Hepatocyte (in vitro differentiated cells): ENCODE results near the gene SPIB. TPM values are rescaled to one million over a fixed set of nuclear protein-coding genes. Genes with fewer than 3 reads are reported as not detected.

ENCODE experiments used
- DNase-seq: peaks from one replicate; pipeline ENCODE4 v3.0.0-alpha.2; 2016; ENCODE audit warnings: low spot score
- H2AFZ ChIP-seq: fragments of 200-600 bp; sonication (generic); 2 replicates; pipeline ENCODE4 v1.6.0; 2016; ENCODE audit warnings: antibody characterized with exemption, mild to moderate bottlenecking
- H3K27ac ChIP-seq: fragments of 200-600 bp; sonication (generic); 2 replicates; pipeline ENCODE4 v1.5.1; 2016; ENCODE audit warnings: mild to moderate bottlenecking
- H3K27me3 ChIP-seq: fragments of 200-600 bp; sonication (generic); 2 replicates; pipeline ENCODE4 v1.6.1; 2016
- H3K36me3 ChIP-seq: fragments of 200-600 bp; sonication (generic); replicated peaks from 2 replicates; pipeline ENCODE4 v1.5.1; 2016; ENCODE audit warnings: low read depth; ENCODE audit not compliant: insufficient read depth
- H3K4me1 ChIP-seq: fragments of 200-600 bp; sonication (generic); 2 replicates; pipeline ENCODE4 v1.5.1; 2016; ENCODE audit warnings: mild to moderate bottlenecking, moderate library complexity; ENCODE audit not compliant: insufficient read depth
- H3K4me2 ChIP-seq: fragments of 200-600 bp; sonication (generic); 2 replicates; pipeline ENCODE4 v1.6.0; 2016
- H3K4me3 ChIP-seq: fragments of 200-600 bp; sonication (generic); 2 replicates; pipeline ENCODE4 v1.5.1; 2016; ENCODE audit warnings: mild to moderate bottlenecking
- H3K79me2 ChIP-seq: fragments of 200-600 bp; sonication (generic); 2 replicates; pipeline ENCODE4 v1.6.0; 2017; ENCODE audit warnings: mild to moderate bottlenecking
- H3K9me2 ChIP-seq: fragments of 200-600 bp; sonication (generic); replicated peaks from 2 replicates; pipeline ENCODE4 v1.6.0; 2017; ENCODE audit warnings: mild to moderate bottlenecking; ENCODE audit not compliant: insufficient read depth
- H3K9me3 ChIP-seq: fragments of 200-600 bp; sonication (generic); 2 replicates; pipeline ENCODE4 v1.5.1; 2016; ENCODE audit warnings: low read depth, mild to moderate bottlenecking
- H4K20me1 ChIP-seq: fragments of 200-600 bp; sonication (generic); 2 replicates; pipeline ENCODE4 v1.6.0; 2016; ENCODE audit warnings: mild to moderate bottlenecking; ENCODE audit not compliant: insufficient read depth, poor library complexity, severe bottlenecking
- CTCF ChIP-seq: fragments of 200-600 bp; sonication (generic); IDR thresholded peaks from 2 replicates; pipeline ENCODE4 v1.5.1; 2016; ENCODE audit warnings: antibody characterized with exemption, mild to moderate bottlenecking; ENCODE audit not compliant: poor library complexity
- EZH2 ChIP-seq: fragments of 200-600 bp; sonication (generic); IDR thresholded peaks from 2 replicates; pipeline ENCODE4 v1.6.1; 2016; ENCODE audit warnings: antibody characterized with exemption, mild to moderate bottlenecking, borderline replicate concordance
- EZH2phosphoT487 ChIP-seq: fragments of 200-600 bp; sonication (generic); IDR thresholded peaks from one replicate; pipeline ENCODE4 v1.6.1; 2018; ENCODE audit warnings: antibody characterized with exemption, mild to moderate bottlenecking, low read depth, moderate library complexity; ENCODE audit not compliant: unreplicated experiment, severe bottlenecking
- WGBS: methylation state at CpG from one replicate; pipeline ENCODE4 v1.1.6; 2016; ENCODE audit warnings: low lambda C conversion rate; ENCODE audit errors: missing lambda C conversion rate; 5-methylcytosine and 5-hydroxymethylcytosine counted together
- polyA plus RNA-seq: library from polyadenylated mRNA; unstranded; fragments of >200 nt; fragmentation: Nextera tagmentation; extraction: Ambion mirVana; gene quantifications from 2 replicates; pipeline ENCODE4 v1.2.1, GENCODE V29; 2016
- total RNA-seq: library from RNA; depleted of rRNA; stranded (reverse); fragments of >200 nt; gene quantifications from 2 replicates; pipeline ENCODE4 v1.2.3, GENCODE V29; 2014

Gene SPIB
- total and polyA plus RNA-seq, 2 experiments from 2014 or later: 0.63 to 2.8 TPM

DNA sequence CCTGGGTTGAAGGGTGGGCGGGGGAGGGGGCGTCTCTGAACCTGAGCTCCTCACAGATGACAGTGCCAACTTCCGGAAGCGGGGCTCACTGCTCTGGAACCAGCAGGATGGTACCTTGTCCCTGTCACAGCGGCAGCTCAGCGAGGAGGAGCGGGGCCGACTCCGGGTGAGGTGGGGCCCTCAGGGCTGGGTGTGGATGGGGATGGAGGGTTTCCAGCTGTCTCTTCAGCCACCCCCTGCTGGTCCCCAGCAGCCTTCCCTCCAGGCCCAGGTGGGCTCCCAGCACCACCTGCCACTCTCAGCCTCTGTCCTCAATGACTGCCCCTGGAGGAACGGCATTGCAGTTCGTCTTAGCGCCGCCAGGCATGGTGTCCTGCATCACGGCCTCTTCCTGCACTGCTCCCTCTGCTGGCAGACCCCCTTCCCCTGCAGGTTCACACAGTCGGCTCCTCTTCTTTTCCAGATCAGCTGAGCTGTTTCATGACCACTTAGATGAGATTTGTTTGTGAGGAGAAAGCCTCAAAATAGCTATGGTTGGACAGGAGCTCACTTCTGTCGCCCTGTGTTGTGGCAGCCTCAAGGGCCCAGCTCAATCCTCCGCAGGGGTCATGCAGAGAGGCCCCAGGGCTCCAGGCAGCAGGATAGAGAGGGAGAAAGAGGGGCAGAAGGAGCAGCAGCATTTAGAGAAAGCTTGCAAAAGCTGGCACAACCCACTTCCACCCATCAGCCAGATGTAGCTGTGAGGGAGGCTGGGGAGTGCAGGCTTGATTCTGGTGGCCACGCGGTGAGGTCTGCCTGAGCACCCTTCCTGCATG lies 60.4 kb downstream of the SPIB start:
- H3K79me2 ChIP-seq: peaks cover 22% of the 10 kb centered on the region
- TF ChIP-seq CTCF (peak; percentile 33), EZH2phosphoT487 (no peak)
- 88% methylated on average over 17 of the region's 19 CpGs for WGBS
- peaks cover 36% of the 10 kb centered on the region for H4K20me1 ChIP-seq
- no peaks in the 10 kb centered on the region for H3K9me3 ChIP-seq
- H3K4me2 ChIP-seq: no peak overlapping the region
- no peaks in the 10 kb centered on the region for H3K27me3 ChIP-seq
- no peak overlapping the region for H3K4me3 ChIP-seq
- H3K4me1 ChIP-seq: peaks cover 6% of the 10 kb centered on the region
- H2AFZ ChIP-seq: no peak overlapping the region
- H3K27ac ChIP-seq: no peak overlapping the region
- H3K36me3 ChIP-seq: no peaks in the 10 kb centered on the region
- DNase-seq: no peak
- H3K9me2 ChIP-seq: no peaks in the 10 kb centered on the region

- Histone ChIP-seq H3K36me3 (no peaks in the 10 kb centered on the region), H3K79me2 (peaks cover 22% of the 10 kb centered on the region), H3K27ac (no peak overlapping the region), H3K27me3 (no peaks in the 10 kb centered on the region), H3K9me2 (no peaks in the 10 kb centered on the region), H3K4me3 (no peak overlapping the region), H2AFZ (no peak overlapping the region), H3K4me1 (peaks cover 6% of the 10 kb centered on the region), H4K20me1 (peaks cover 36% of the 10 kb centered on the region), H3K4me2 (no peak overlapping the region), H3K9me3 (no peaks in the 10 kb centered on the region)
- WGBS: 97% methylated on average over 16 of the region's 16 CpGs
- DNase-seq: no peak
- TF ChIP-seq CTCF (no peak), EZH2 (no peak), EZH2phosphoT487 (no peak)
These were observed 61.1 kb downstream of the SPIB start for GRCh38 chr19:50479761-50480251.

GRCh38 chr19:50480281-50481111 lies 61.8 kb downstream of the SPIB start:
- DNase-seq: no peak
- Histone ChIP-seq H3K79me2 (peaks cover 22% of the 10 kb centered on the region), H3K4me3 (no peak overlapping the region), H3K27me3 (no peaks in the 10 kb centered on the region), H4K20me1 (peaks cover 36% of the 10 kb centered on the region), H3K9me2 (no peaks in the 10 kb centered on the region), H3K4me1 (peaks cover 6% of the 10 kb centered on the region), H3K9me3 (no peaks in the 10 kb centered on the region), H3K4me2 (no peak overlapping the region), H3K27ac (no peak overlapping the region), H2AFZ (no peak overlapping the region), H3K36me3 (no peaks in the 10 kb centered on the region)
- 97% methylated on average over 17 of the region's 37 CpGs for WGBS
- TF ChIP-seq EZH2: no peak

Other genes starting within 250 kb of the SPIB start
- gene MYH14, start 215.3 kb upstream of the SPIB start, total RNA-seq: 48.9 and 64.4 TPM in 2 replicates
- gene MYH14, start 215.3 kb upstream of the SPIB start, polyA plus RNA-seq: 31.7 and 40.9 TPM in 2 replicates
- gene KCNC3, start 89.6 kb upstream of the SPIB start, total RNA-seq: 0.24 and 0.40 TPM in 2 replicates
- gene KCNC3, start 89.6 kb upstream of the SPIB start, polyA plus RNA-seq: 1.5 and 1.6 TPM in 2 replicates
- 7.3 and 12.4 TPM in 2 replicates for gene NAPSA, start 53.3 kb upstream of the SPIB start, total RNA-seq
- gene NAPSA, start 53.3 kb upstream of the SPIB start, polyA plus RNA-seq: 2.7 and 12.1 TPM in 2 replicates
- gene NR1H2, start 42.5 kb upstream of the SPIB start, total RNA-seq: 41.4 and 53.2 TPM in 2 replicates
- 55.9 and 62.9 TPM in 2 replicates for gene NR1H2, start 42.5 kb upstream of the SPIB start, polyA plus RNA-seq
- 13.6 and 18.2 TPM in 2 replicates for gene POLD1, start 34.6 kb upstream of the SPIB start, total RNA-seq
- 32.6 and 40.4 TPM in 2 replicates for gene POLD1, start 34.6 kb upstream of the SPIB start, polyA plus RNA-seq
- 0.07 and 0.16 TPM in 2 replicates for gene MYBPC2, start 14.0 kb downstream of the SPIB start, total RNA-seq
- 0.04 TPM in 1 of 2 replicates, not detected in the other for gene MYBPC2, start 14.0 kb downstream of the SPIB start, polyA plus RNA-seq
- gene EMC10, start 57.6 kb downstream of the SPIB start, total RNA-seq: 147 and 160 TPM in 2 replicates
- gene EMC10, start 57.6 kb downstream of the SPIB start, polyA plus RNA-seq: 31.3 and 35.6 TPM in 2 replicates
- gene GARIN5A, start 57.9 kb downstream of the SPIB start, total RNA-seq: 2.7 and 5.0 TPM in 2 replicates
- gene GARIN5A, start 57.9 kb downstream of the SPIB start, polyA plus RNA-seq: 10.4 and 11.5 TPM in 2 replicates
- 19.0 and 28.1 TPM in 2 replicates for gene JOSD2, start 92.3 kb downstream of the SPIB start, total RNA-seq
- 81.8 and 82.9 TPM in 2 replicates for gene JOSD2, start 92.3 kb downstream of the SPIB start, polyA plus RNA-seq
- gene ASPDH, start 95.0 kb downstream of the SPIB start, total RNA-seq: 9.0 and 9.2 TPM in 2 replicates
- 5.2 and 7.4 TPM in 2 replicates for gene ASPDH, start 95.0 kb downstream of the SPIB start, polyA plus RNA-seq
- gene LRRC4B, start 149.5 kb downstream of the SPIB start, total RNA-seq: 6.0 and 7.7 TPM in 2 replicates
- gene LRRC4B, start 149.5 kb downstream of the SPIB start, polyA plus RNA-seq: 1.8 and 2.1 TPM in 2 replicates
- 0.48 and 1.5 TPM in 2 replicates for gene SYT3, start 220.9 kb downstream of the SPIB start, total RNA-seq
- 2.2 and 4.3 TPM in 2 replicates for gene SYT3, start 220.9 kb downstream of the SPIB start, polyA plus RNA-seq
- 2.2 and 4.1 TPM in 2 replicates for gene C19orf81, start 230.5 kb downstream of the SPIB start, total RNA-seq
- gene C19orf81, start 230.5 kb downstream of the SPIB start, polyA plus RNA-seq: 12.4 and 14.7 TPM in 2 replicates